ENCODE measurements around the gene SLC25A45. TPM values are rescaled to one million over a fixed set of nuclear protein-coding genes. Genes with fewer than 3 reads are reported as not detected.

Gene SLC25A45
- polyA plus RNA-seq, 1 donor (not counting 4 experiments of a cell fraction or from before 2014, with no cell fraction given) = 0.20 TPM

DNA sequence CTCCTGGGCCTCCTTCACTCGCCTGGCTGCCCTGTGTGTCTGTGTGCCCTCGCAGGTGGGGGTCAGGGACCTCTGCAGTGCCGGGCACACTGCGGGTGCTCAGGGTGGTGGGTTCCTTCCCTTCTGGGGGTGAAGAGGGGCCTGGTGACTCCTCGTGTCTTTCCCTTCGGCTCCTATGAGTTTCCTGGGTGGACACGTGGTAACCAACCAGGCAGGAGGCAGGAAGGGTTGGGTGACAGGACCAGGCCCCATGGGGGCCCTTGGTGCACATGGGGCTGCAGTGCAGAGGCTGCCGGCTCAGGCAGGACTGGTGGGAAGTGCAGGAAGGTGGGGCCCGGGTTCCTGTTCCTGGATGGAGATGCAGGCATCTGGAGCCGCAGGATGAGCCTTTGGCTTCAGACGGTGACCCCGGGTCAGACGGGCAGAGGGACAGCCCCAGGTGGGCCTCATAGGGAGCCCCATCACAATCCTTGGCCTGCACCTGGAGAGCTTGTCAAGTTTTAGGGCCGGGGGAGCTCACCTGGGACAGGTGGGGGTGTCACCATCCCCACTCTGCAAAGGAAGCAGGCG lies 13.6 kb upstream of the SLC25A45 start:
- H3K4me1 ChIP-seq (ENCODE audit: control insufficient read depth, extremely low read depth, insufficient read depth, low read length) = peaks cover 3% of the 10 kb centered on the region
- FAIRE-seq (no peak), DNase-seq (ENCODE audit: low read depth, low spot score) (no peak)
- no peak overlapping the region for H3K9ac ChIP-seq (ENCODE audit: control insufficient read depth, extremely low read depth, insufficient read depth, low read length)
- peaks cover 14% of the 10 kb centered on the region for H3K79me2 ChIP-seq (ENCODE audit: control insufficient read depth, insufficient read depth, low read length)
- H3K9me1 ChIP-seq (ENCODE audit: control insufficient read depth, extremely low read depth, insufficient read depth, low read length) = no peaks in the 10 kb centered on the region
- no peak overlapping the region for H3K4me2 ChIP-seq (ENCODE audit: control insufficient read depth, extremely low read depth, insufficient read depth, low read depth, low read length)
- no peaks in the 10 kb centered on the region for H3K9me3 ChIP-seq (ENCODE audit: control insufficient read depth, low read depth, low read length)
- peaks cover 2% of the 10 kb centered on the region for H4K20me1 ChIP-seq (ENCODE audit: control insufficient read depth, extremely low read depth, insufficient read depth, low read length)
- H3K36me3 ChIP-seq (ENCODE audit: control insufficient read depth in 2 of 2, extremely low read depth in 1 of 2, insufficient read depth in 2 of 2, low read length in 2 of 2) = peaks cover 14 to 50% of the 10 kb centered on the region in 2 experiments
- TF ChIP-seq, protein P1, sequence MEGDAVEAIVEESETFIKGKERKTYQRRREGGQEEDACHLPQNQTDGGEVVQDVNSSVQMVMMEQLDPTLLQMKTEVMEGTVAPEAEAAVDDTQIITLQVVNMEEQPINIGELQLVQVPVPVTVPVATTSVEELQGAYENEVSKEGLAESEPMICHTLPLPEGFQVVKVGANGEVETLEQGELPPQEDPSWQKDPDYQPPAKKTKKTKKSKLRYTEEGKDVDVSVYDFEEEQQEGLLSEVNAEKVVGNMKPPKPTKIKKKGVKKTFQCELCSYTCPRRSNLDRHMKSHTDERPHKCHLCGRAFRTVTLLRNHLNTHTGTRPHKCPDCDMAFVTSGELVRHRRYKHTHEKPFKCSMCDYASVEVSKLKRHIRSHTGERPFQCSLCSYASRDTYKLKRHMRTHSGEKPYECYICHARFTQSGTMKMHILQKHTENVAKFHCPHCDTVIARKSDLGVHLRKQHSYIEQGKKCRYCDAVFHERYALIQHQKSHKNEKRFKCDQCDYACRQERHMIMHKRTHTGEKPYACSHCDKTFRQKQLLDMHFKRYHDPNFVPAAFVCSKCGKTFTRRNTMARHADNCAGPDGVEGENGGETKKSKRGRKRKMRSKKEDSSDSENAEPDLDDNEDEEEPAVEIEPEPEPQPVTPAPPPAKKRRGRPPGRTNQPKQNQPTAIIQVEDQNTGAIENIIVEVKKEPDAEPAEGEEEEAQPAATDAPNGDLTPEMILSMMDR (optimal IDR thresholded peaks at IDR 0.05 in 1 of 3, IDR thresholded peaks at IDR 0.05 in 1 of 3, conservative IDR thresholded peaks at IDR 0.05 in 1 of 3; ENCODE audit: extremely low read depth in 1 of 3, insufficient read depth in 2 of 3, low read length in 3 of 3) = no peak
- H2AFZ ChIP-seq (ENCODE audit: control insufficient read depth, low read length) = no peak overlapping the region
- H3K4me3 ChIP-seq (ENCODE audit: control insufficient read depth in 2 of 3, extremely low read depth in 1 of 3, insufficient read depth in 2 of 3, low read depth in 1 of 3, low read length in 3 of 3) = no peak overlapping the region
- no peak overlapping the region for H3K27ac ChIP-seq (ENCODE audit: control insufficient read depth, insufficient read depth, low read length)
- dilution Hi-C loops (cut with MboI; ENCODE audit: extremely low pct_ligation_motif_present, low sequenced_read_pairs) = no loop called here
- no peaks in the 10 kb centered on the region for H3K27me3 ChIP-seq (ENCODE audit: control insufficient read depth, extremely low read depth, insufficient read depth, low read length)

DNA sequence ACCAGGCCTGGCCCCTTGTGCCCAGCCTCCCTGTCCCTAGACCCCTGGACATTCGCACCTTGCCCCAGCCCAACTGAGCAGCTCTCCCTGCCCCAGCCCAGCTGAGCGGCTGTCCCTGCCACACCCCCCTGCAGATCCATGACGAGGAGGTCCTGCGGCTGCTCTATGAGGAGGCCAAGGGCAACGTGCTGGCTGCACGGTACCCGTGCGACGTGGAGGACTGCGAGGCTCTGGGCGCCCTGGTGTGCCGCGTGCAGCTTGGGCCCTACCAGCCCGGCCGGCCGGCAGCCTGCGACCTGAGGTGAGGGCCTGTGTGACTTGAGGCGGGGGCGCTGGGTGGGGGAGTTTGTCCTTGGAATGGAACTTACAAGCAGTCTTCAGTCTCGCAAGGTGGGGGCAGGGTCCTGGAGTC lies 11.7 kb upstream of the SLC25A45 start:
- no peak for TF ChIP-seq EZH2 (IDR thresholded peaks at IDR 0.05; ENCODE audit: low read length)
- TF ChIP-seq, protein P1 (optimal IDR thresholded peaks at IDR 0.05 in 1 of 3, IDR thresholded peaks at IDR 0.05 in 1 of 3, conservative IDR thresholded peaks at IDR 0.05 in 1 of 3; ENCODE audit: extremely low read depth in 1 of 3, insufficient read depth in 2 of 3, low read length in 3 of 3) = no peak
- H3K36me3 ChIP-seq (ENCODE audit: control insufficient read depth in 2 of 2, extremely low read depth in 1 of 2, insufficient read depth in 2 of 2, low read length in 2 of 2) = peaks cover 15 to 44% of the 10 kb centered on the region in 2 experiments
- H3K4me3 ChIP-seq (ENCODE audit: control insufficient read depth in 2 of 3, extremely low read depth in 1 of 3, insufficient read depth in 2 of 3, low read depth in 1 of 3, low read length in 3 of 3) = no peak overlapping the region
- DNase-seq (ENCODE audit: low read depth, low spot score) (no peak), FAIRE-seq (no peak)
- H3K27ac ChIP-seq (ENCODE audit: control insufficient read depth, insufficient read depth, low read length) = no peak overlapping the region
- no peaks in the 10 kb centered on the region for H3K9me3 ChIP-seq (ENCODE audit: control insufficient read depth, low read depth, low read length)
- H4K20me1 ChIP-seq (ENCODE audit: control insufficient read depth, extremely low read depth, insufficient read depth, low read length) = peaks cover 2% of the 10 kb centered on the region
- peaks cover 3% of the 10 kb centered on the region for H3K9me1 ChIP-seq (ENCODE audit: control insufficient read depth, extremely low read depth, insufficient read depth, low read length)
- H3K9ac ChIP-seq (ENCODE audit: control insufficient read depth, extremely low read depth, insufficient read depth, low read length) = no peak overlapping the region
- dilution Hi-C loops (cut with MboI; ENCODE audit: extremely low pct_ligation_motif_present, low sequenced_read_pairs) = no loop called here
- H2AFZ ChIP-seq (ENCODE audit: control insufficient read depth, low read length) = no peak overlapping the region
- H3K27me3 ChIP-seq (ENCODE audit: control insufficient read depth, extremely low read depth, insufficient read depth, low read length) = no peaks in the 10 kb centered on the region
- H3K79me2 ChIP-seq (ENCODE audit: control insufficient read depth, insufficient read depth, low read length) = peaks cover 32% of the 10 kb centered on the region
- peaks cover 21% of the 10 kb centered on the region for H3K4me1 ChIP-seq (ENCODE audit: control insufficient read depth, extremely low read depth, insufficient read depth, low read length)
- H3K4me2 ChIP-seq (ENCODE audit: control insufficient read depth, extremely low read depth, insufficient read depth, low read depth, low read length) = no peak overlapping the region

Data from keratinocyte (primary cell).